H1 (cell line): ENCODE results near the gene ACMSD. TPM values are rescaled to one million over a fixed set of nuclear protein-coding genes. Genes with fewer than 3 reads are reported as not detected.

Experiments
- CTCF ChIA-PET: fragments of 300-600 bp; sonication (Branson Sonifier 250); formaldehyde crosslinking; loops from one replicate; lab custom pipeline; 2021; ENCODE audit not compliant: partially characterized antibody; lab: Charles Lee
- POLR2A ChIA-PET: fragments of 300-600 bp; sonication (Branson Sonifier 250); formaldehyde crosslinking; loops from one replicate; lab custom pipeline; 2021; ENCODE audit warnings: inconsistent platforms; ENCODE audit not compliant: partially characterized antibody; lab: Charles Lee
- DNase-seq, 2 experiments: peaks; one replicate each; pipeline versions ENCODE4 v3.0.0 to v3.0.0-alpha.2; 2010 to 2022; ENCODE audit warnings: low spot score in 2 of 2, low read depth in 1 of 2, mixed read lengths in 1 of 2
- FAIRE-seq: peaks from 2 replicates; lab custom pipeline; 2011; peaks lifted over from hg19 to GRCh38; lab: Jason Lieb, UNC
- H2AFZ ChIP-seq: 2 replicates; pipeline ENCODE4 v1.8.1; 2012; ENCODE audit warnings: low read length, inconsistent platforms
- H2AK5ac ChIP-seq: 2 replicates; pipeline ENCODE4 v1.6.1; 2013; ENCODE audit warnings: low read depth, low read length
- H2BK120ac ChIP-seq: replicated peaks from 2 replicates; pipeline ENCODE3; 2013; ENCODE audit warnings: low read depth, low read length, inconsistent platforms
- H2BK12ac ChIP-seq: 2 replicates; pipeline ENCODE4 v1.6.1; 2013; ENCODE audit warnings: low read depth, low read length
- H2BK15ac ChIP-seq: 2 replicates; pipeline ENCODE4 v1.6.1; 2013; ENCODE audit warnings: low read length
- H2BK20ac ChIP-seq: 2 replicates; pipeline ENCODE4 v1.6.1; 2013; ENCODE audit warnings: low read length
- H2BK5ac ChIP-seq: 2 replicates; pipeline ENCODE4 v1.6.1; 2013; ENCODE audit warnings: low read depth, low read length
- H3K14ac ChIP-seq: 2 replicates; pipeline ENCODE4 v1.6.1; 2013; ENCODE audit warnings: inconsistent platforms; ENCODE audit not compliant: insufficient read length
- H3K18ac ChIP-seq: 2 replicates; pipeline ENCODE4 v1.6.1; 2013; ENCODE audit warnings: low read length; ENCODE audit errors: extremely low read depth
- H3K23ac ChIP-seq: 2 replicates; pipeline ENCODE4 v1.6.1; 2013; ENCODE audit warnings: inconsistent platforms; ENCODE audit not compliant: insufficient read length
- H3K23me2 ChIP-seq: 2 replicates; pipeline ENCODE4 v1.6.1; 2013; ENCODE audit warnings: low read depth, low read length
- H3K27ac ChIP-seq: 2 replicates; pipeline ENCODE4 v1.6.1; 2011; ENCODE audit warnings: low read depth, low read length, inconsistent platforms
- H3K27me3 ChIP-seq, 4 experiments: replicated peaks in 1 of 4; 1 replicate in 1 of 4; 2 replicates in 3 of 4; pipeline versions ENCODE4 v1.6.1 to v1.8.1; 2011 to 2013; ENCODE audit warnings: low read length in 3 of 4, mild to moderate bottlenecking in 3 of 4, inconsistent platforms in 2 of 4, mixed read lengths in 2 of 4, moderate library complexity in 1 of 4; ENCODE audit not compliant: control insufficient read depth in 3 of 4, insufficient read depth in 3 of 4; ENCODE audit errors: extremely low read depth in 1 of 4
- H3K36me3 ChIP-seq, 4 experiments: 2 replicates each; pipeline versions ENCODE4 v1.6.1 to v1.8.1; 2011 to 2013; ENCODE audit warnings: mild to moderate bottlenecking in 4 of 4, low read length in 3 of 4, moderate library complexity in 2 of 4, control low read depth in 1 of 4, inconsistent platforms in 1 of 4; ENCODE audit not compliant: insufficient read depth in 4 of 4, control insufficient read depth in 2 of 4
- H3K4ac ChIP-seq: replicated peaks from 2 replicates; pipeline ENCODE3; 2013; ENCODE audit warnings: low read length, low read depth, mixed read lengths, inconsistent platforms; ENCODE audit not compliant: insufficient read length
- H3K4me1 ChIP-seq, 4 experiments: replicated peaks in 1 of 4; 1 replicate in 1 of 4; 2 replicates in 3 of 4; pipeline versions ENCODE4 v1.6.1 to v1.8.1; 2011 to 2013; ENCODE audit warnings: low read length in 3 of 4, inconsistent platforms in 2 of 4, mixed read lengths in 1 of 4; ENCODE audit not compliant: insufficient read depth in 4 of 4, control insufficient read depth in 3 of 4
- H3K4me2 ChIP-seq, 2 experiments: 2 replicates each; pipeline versions ENCODE4 v1.6.1 to v1.8.1; 2011 to 2013; ENCODE audit warnings: low read depth in 2 of 2, low read length in 2 of 2, control low read depth in 1 of 2, inconsistent platforms in 1 of 2, mild to moderate bottlenecking in 1 of 2; ENCODE audit not compliant: insufficient read depth in 1 of 2
- H3K4me3 ChIP-seq, 4 experiments: fragments of 200-600, 300-600 bp in 1 of 4; sonication (generic), shearing (Covaris generic), sonication (Bioruptor Twin) in 1 of 4; 2 replicates each; pipeline versions ENCODE4 v1.5.1 to v1.8.1; 2011 to 2016; ENCODE audit warnings: low read length in 4 of 4, low read depth in 3 of 4, control low read depth in 2 of 4, inconsistent platforms in 2 of 4, mild to moderate bottlenecking in 2 of 4, mixed read lengths in 1 of 4, moderate library complexity in 1 of 4; ENCODE audit not compliant: insufficient read depth in 2 of 4; ENCODE audit errors: extremely low read depth in 1 of 4
- H3K56ac ChIP-seq: replicated peaks from 2 replicates; pipeline ENCODE3; 2013; ENCODE audit warnings: low read depth, mild to moderate bottlenecking, mixed read lengths, low read length, inconsistent platforms; ENCODE audit not compliant: insufficient read length
- H3K79me1 ChIP-seq: 2 replicates; pipeline ENCODE4 v1.6.1; 2013; ENCODE audit warnings: low read depth, low read length, control low read depth
- H3K79me2 ChIP-seq, 2 experiments: 2 replicates each; pipeline versions ENCODE4 v1.6.1 to v1.8.1; 2012 to 2013; ENCODE audit warnings: low read length in 2 of 2, mild to moderate bottlenecking in 2 of 2, inconsistent platforms in 1 of 2; ENCODE audit not compliant: insufficient read depth in 2 of 2, control insufficient read depth in 1 of 2
- H3K9ac ChIP-seq, 4 experiments: replicated peaks in 1 of 4; 1 replicate in 1 of 4; 2 replicates in 3 of 4; pipeline versions ENCODE4 v1.6.1 to v1.8.1; 2011 to 2013; ENCODE audit warnings: low read depth in 3 of 4, low read length in 3 of 4, control low read depth in 2 of 4, mild to moderate bottlenecking in 2 of 4, moderate library complexity in 2 of 4, inconsistent platforms in 1 of 4; ENCODE audit errors: extremely low read depth in 1 of 4
- H3K9me3 ChIP-seq, 2 experiments: 2 replicates each; pipeline versions ENCODE4 v1.6.1 to v1.8.1; 2012 to 2013; ENCODE audit warnings: mild to moderate bottlenecking in 2 of 2, moderate library complexity in 2 of 2, control low read depth in 1 of 2, inconsistent platforms in 1 of 2, low read depth in 1 of 2, low read length in 1 of 2, mixed read lengths in 1 of 2; ENCODE audit not compliant: insufficient read depth in 2 of 2
- H4K20me1 ChIP-seq, 2 experiments: replicated peaks in 1 of 2; 2 replicates each; pipeline versions ENCODE3 to v1.8.1; 2011 to 2013; ENCODE audit warnings: inconsistent platforms in 2 of 2, low read length in 2 of 2, mild to moderate bottlenecking in 1 of 2; ENCODE audit not compliant: insufficient read depth in 2 of 2, control insufficient read depth in 1 of 2
- H4K5ac ChIP-seq: 2 replicates; pipeline ENCODE4 v1.6.1; 2013; ENCODE audit warnings: low read length, low read depth, mixed read lengths, inconsistent platforms; ENCODE audit not compliant: insufficient read length
- H4K8ac ChIP-seq: 2 replicates; pipeline ENCODE4 v1.8.0; 2013; ENCODE audit warnings: mild to moderate bottlenecking, moderate library complexity, low read length, inconsistent platforms; ENCODE audit not compliant: insufficient read depth; ENCODE audit errors: extremely low read depth
- H4K91ac ChIP-seq: replicated peaks from 2 replicates; pipeline ENCODE3; 2013; ENCODE audit warnings: low read length, mixed read lengths, inconsistent platforms; ENCODE audit not compliant: insufficient read length
- BACH1 ChIP-seq: IDR thresholded peaks from 2 replicates; pipeline ENCODE4 v1.6.1; 2012; ENCODE audit warnings: low read length, improper control_type of control experiment
- BCL11A ChIP-seq, 2 experiments: IDR thresholded peaks; one replicate each; pipeline ENCODE4 v1.6.1; 2011; ENCODE audit warnings: low read depth in 2 of 2, low read length in 2 of 2, mild to moderate bottlenecking in 2 of 2
- CHD1 ChIP-seq: IDR thresholded peaks from 2 replicates; pipeline ENCODE4 v1.6.1; 2012; ENCODE audit warnings: low read depth, low read length, improper control_type of control experiment
- CREB1 ChIP-seq: IDR thresholded peaks from 2 replicates; pipeline ENCODE4 v1.6.1; 2012; ENCODE audit warnings: inconsistent platforms
- FOSL1 ChIP-seq: IDR thresholded peaks from 2 replicates; pipeline ENCODE4 v1.6.1; 2011; ENCODE audit warnings: mild to moderate bottlenecking, low read depth, low read length, moderate library complexity; ENCODE audit not compliant: insufficient read depth
- JUND ChIP-seq: IDR thresholded peaks from 2 replicates; pipeline ENCODE4 v1.6.1; 2011; ENCODE audit warnings: mild to moderate bottlenecking, improper control_type of control experiment, low read length
- MAFK ChIP-seq: IDR thresholded peaks from 2 replicates; pipeline ENCODE4 v1.6.1; 2012; ENCODE audit warnings: low read depth, mild to moderate bottlenecking, improper control_type of control experiment, low read length
- POLR2A ChIP-seq, 2 experiments: IDR thresholded peaks; 1 replicate in 1 of 2; 2 replicates in 1 of 2; pipeline ENCODE4 v1.6.1; 2011; ENCODE audit warnings: low read depth in 2 of 2, low read length in 2 of 2, mild to moderate bottlenecking in 2 of 2; ENCODE audit errors: control extremely low read depth in 1 of 2
- POLR2AphosphoS5 ChIP-seq: IDR thresholded peaks from 2 replicates; pipeline ENCODE4 v1.6.1; 2011; ENCODE audit warnings: low read depth, low read length
- RAD21 ChIP-seq, 2 experiments: IDR thresholded peaks in 1 of 2; conservative IDR thresholded peaks in 1 of 2; 2 replicates each; pipeline ENCODE4 v1.6.1; 2011; ENCODE audit warnings: low read depth in 2 of 2, low read length in 2 of 2, improper control_type of control experiment in 1 of 2, inconsistent platforms in 1 of 2, mild to moderate bottlenecking in 1 of 2, moderate library complexity in 1 of 2
- RFX5 ChIP-seq: IDR thresholded peaks from 2 replicates; pipeline ENCODE4 v1.6.1; 2011; ENCODE audit warnings: low read depth, low read length, improper control_type of control experiment, borderline replicate concordance
- SIRT6 ChIP-seq: IDR thresholded peaks from one replicate; pipeline ENCODE4 v1.7.1; 2012; ENCODE audit warnings: low read length, inconsistent platforms
- SP2 ChIP-seq: IDR thresholded peaks from 2 replicates; pipeline ENCODE4 v1.6.1; 2012; ENCODE audit warnings: mild to moderate bottlenecking, low read length, inconsistent platforms
- YY1 ChIP-seq: IDR thresholded peaks from 2 replicates; pipeline ENCODE4 v1.6.1; 2011; ENCODE audit warnings: low read depth, mild to moderate bottlenecking, low read length
- WGBS, 2 experiments: shearing (Covaris generic) in 1 of 2; methylation state at CpG; one replicate each; pipeline versions ENCODE4 v1.1.6 to v1.1.7; 2013 to 2015; ENCODE audit warnings: low lambda C conversion rate in 2 of 2, mixed read lengths in 2 of 2, inconsistent platforms in 1 of 2, low coverage in 1 of 2, missing lambda C conversion rate in 1 of 2; ENCODE audit not compliant: insufficient replicate concordance in 2 of 2, insufficient coverage in 1 of 2, insufficient read length in 1 of 2; ENCODE audit errors: extremely low coverage in 1 of 2, missing lambda C conversion rate in 1 of 2; 5-methylcytosine and 5-hydroxymethylcytosine counted together
- polyA plus RNA-seq, 7 experiments: library from polyadenylated mRNA; depleted of rRNA in 3 of 7; stranded (reverse) in 5 of 7; unstranded in 2 of 7; fragments of >200 nt in 5 of 7; fragments of 200-250 nt in 2 of 7; gene quantifications; 1 replicate in 5 of 7; 2 replicates in 1 of 7; 4 replicates in 1 of 7; pipeline versions ENCODE4 v1.2.1 to v1.2.3, GENCODE V29; 2011 to 2013; ENCODE audit warnings: missing spikeins in 2 of 7, mixed read lengths in 2 of 7
- total RNA-seq: library from RNA; stranded (reverse); fragmentation: NEBNext Ultra II Directional; extraction: Animal tissue kit (Norgen Biotek cat#: 25700); gene quantifications from 2 replicates; pipeline ENCODE4 v1.2.1, GENCODE V29; 2021
- TF ChIP-seq, protein P1 (sequence below): IDR thresholded peaks from 2 replicates; pipeline ENCODE4 v1.6.1; 2011; ENCODE audit warnings: low read depth, mild to moderate bottlenecking, low read length; ENCODE audit not compliant: insufficient read depth

The ACMSD gene
- total and polyA plus RNA-seq, 2 of the 8 experiments (the other 6 are each of a cell fraction or from before 2014, with no cell fraction given) = not detected

DNA sequence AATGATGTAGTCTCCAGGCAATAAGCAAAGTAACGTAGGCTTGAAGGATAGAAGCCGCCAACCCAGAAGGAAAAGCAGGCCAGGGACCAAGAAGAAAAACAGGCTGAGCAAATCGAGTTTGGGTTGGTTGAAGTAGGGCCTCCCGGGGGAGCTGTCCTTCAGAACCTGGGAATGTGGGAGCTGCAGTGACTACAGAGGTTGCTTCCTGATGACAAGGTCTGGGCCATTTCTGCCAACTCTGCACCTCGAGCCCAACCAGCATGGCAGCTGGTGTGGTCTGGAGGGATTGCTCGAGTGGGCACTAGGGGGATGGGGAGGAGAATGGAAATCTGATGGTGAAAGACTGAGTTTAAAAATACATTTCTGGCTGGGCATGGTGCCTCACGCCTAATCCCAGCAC lies 14.1 kb downstream of the ACMSD start:
- Histone ChIP-seq H3K9me3 (no peaks in the 10 kb centered on the region), H3K18ac (no peak overlapping the region), H3K4ac (no peak overlapping the region), H2AK5ac (no peak overlapping the region), H3K4me2 (no peak overlapping the region), H4K8ac (no peak overlapping the region), H2BK15ac (no peak overlapping the region), H2AFZ (no peak overlapping the region), H3K79me2 (no peaks in the 10 kb centered on the region)
- POLR2A ChIA-PET = no interaction called here
- TF ChIP-seq BCL11A (IDR thresholded peaks at IDR 0.05; ENCODE audit: low read depth in 2 of 2, low read length in 2 of 2) (no peak), SIRT6 (no peak), JUND (no peak), FOSL1 (no peak), MAFK (peak; percentile 49; the same call in 1 of the 2 replicates), RAD21 (IDR thresholded peaks at IDR 0.05 in 1 of 2, conservative IDR thresholded peaks at IDR 0.05 in 1 of 2; ENCODE audit: low read depth in 2 of 2, low read length in 2 of 2) (no peak), POLR2AphosphoS5 (no peak), YY1 (no peak), CREB1 (0 out of 2 replicates have a peak, but pooled peaks have one; percentile 16), SP2 (no peak), RFX5 (no peak), POLR2A (IDR thresholded peaks at IDR 0.05; ENCODE audit: control extremely low read depth in 1 of 2, low read depth in 2 of 2, low read length in 2 of 2) (no peak), CHD1 (no peak), BACH1 (no peak)
- TF ChIP-seq, protein P1, sequence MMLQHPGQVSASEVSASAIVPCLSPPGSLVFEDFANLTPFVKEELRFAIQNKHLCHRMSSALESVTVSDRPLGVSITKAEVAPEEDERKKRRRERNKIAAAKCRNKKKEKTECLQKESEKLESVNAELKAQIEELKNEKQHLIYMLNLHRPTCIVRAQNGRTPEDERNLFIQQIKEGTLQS = no peak
- TF ChIP-seq, all 59 proteins: peak for 2
- no peaks in the 10 kb centered on the region for H3K4me1 ChIP-seq
- H3K27ac ChIP-seq = no peak overlapping the region
- H3K23me2 ChIP-seq = no peaks in the 10 kb centered on the region
- H3K56ac ChIP-seq = no peak overlapping the region
- FAIRE-seq = no peak
- H3K36me3 ChIP-seq = no peaks in the 10 kb centered on the region
- H4K91ac ChIP-seq = no peak overlapping the region
- no peak overlapping the region for H3K23ac ChIP-seq
- 93% methylated on average over 7 of the region's 7 CpGs; no CpG with 5 or more reads in 1 of the 2 experiments for WGBS, 2 experiments
- no peaks in the 10 kb centered on the region for H3K27me3 ChIP-seq
- H3K14ac ChIP-seq = no peak overlapping the region
- no peak for DNase-seq
- no peak overlapping the region for H3K9ac ChIP-seq
- no peaks in the 10 kb centered on the region for H4K20me1 ChIP-seq
- CTCF ChIA-PET = interaction anchor here (0.6 to 0.8 kb wide), 2 partner anchors 159 to 385 kb away, joined by 3 read pairs; no protein-coding TSS in a partner anchor
- H2BK120ac ChIP-seq = no peak overlapping the region
- no peaks in the 10 kb centered on the region for H3K79me1 ChIP-seq
- no peak overlapping the region for H4K5ac ChIP-seq
- no peak overlapping the region for H2BK20ac ChIP-seq
- no peak overlapping the region for H2BK5ac ChIP-seq
- no peak overlapping the region for H3K4me3 ChIP-seq
- H2BK12ac ChIP-seq = no peak overlapping the region
